ENCODE results near the gene OR4F6.
A peak's percentile ranks its signal among the peaks of the same experiment; 100 is the strongest.
"Not testable (repeated sequence)": the region's sequence is repeated elsewhere in the genome, so short reads cannot be mapped to it uniquely, and the experiment has no call there.

OR4F6 gene

DNA sequence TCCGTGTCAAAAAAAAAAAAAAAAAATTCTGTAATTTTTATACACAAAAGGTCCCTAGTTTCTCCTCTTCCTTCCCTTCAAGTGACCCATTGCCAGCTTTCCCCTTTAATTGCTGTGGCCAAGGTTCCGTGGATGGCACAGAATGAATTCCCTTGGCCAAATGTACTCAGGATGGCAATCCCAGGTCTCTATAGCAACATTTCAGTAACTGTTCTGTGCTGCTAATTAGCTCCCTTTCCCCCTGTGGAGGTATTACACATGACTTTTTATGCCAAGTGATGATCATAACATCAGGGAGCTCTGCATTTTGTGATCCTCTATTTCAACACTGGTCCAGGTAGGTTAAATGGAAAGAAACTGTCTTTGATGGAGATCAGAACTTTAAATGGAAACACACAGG lies at the start of gene OR4F6:
Gene OR4F6, plus strand, starts transcription at position 301 of the 400 bp plus-strand sequence. CDS start 2,211 bp downstream, outside the sequence.
- Histone ChIP-seq H3K27me3 (replicated peaks) (no peaks in the 10 kb centered on the region), H3K27ac (no peak within 1 kb of the TSS), H3K4me3 (ENCODE audit: low read depth, low read length) (no peak within 1 kb of the TSS), H3K36me3 (replicated peaks) (no peaks in the 10 kb centered on the region)
- DNase-seq: no peak
- TF ChIP-seq CTCF (IDR thresholded peaks at IDR 0.05; ENCODE audit: low read depth, low read length, missing control alignments): no peak
- in situ Hi-C loops (cut with HindIII; ENCODE audit: low pct_ligation_motif_present, low sequenced_read_pairs): no loop called here

DNA sequence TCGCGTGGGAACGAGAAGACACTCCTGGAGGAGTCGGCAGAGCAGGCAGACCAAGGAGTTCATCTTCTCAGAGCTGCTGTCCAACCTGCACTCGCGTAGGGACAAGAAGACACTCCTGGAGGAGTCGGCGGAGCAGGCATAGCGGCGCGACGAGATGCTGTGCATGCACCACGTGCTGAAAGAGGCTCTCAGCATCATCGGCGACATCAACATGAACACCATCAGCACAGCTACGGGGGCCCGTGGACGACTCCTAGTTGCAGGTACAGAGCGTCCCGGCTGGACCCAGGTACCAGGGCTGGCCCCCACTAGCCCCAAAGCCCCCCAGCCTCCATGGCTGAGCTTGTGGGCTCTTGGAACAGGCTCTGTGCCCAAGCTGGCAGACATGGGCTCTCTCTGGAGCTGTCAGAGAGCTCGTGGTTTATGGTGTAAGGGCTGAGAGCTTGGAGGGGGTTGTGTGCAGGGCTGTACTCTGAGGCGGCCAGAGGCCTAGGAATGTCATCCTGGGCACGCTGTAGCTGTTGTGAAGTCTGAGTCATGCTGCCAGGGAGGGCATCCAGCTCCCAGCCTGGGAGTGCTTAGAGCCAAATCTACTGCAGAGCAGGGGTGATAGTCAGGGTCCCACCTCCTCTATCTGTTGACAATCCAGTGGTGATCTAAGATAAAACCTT lies 38.5 kb upstream of the OR4F6 start:
- in situ Hi-C loops (cut with HindIII; ENCODE audit: low pct_ligation_motif_present, low sequenced_read_pairs); H3K4me3 ChIP-seq (ENCODE audit: low read depth, low read length): not testable (repeated sequence)

GRCh38 chr15:101765340-101765671 lies 38.0 kb upstream of the OR4F6 start:
- H3K27me3 ChIP-seq (replicated peaks); H3K27ac ChIP-seq; DNase-seq; H3K4me3 ChIP-seq (ENCODE audit: low read depth, low read length); in situ Hi-C loops (cut with HindIII; ENCODE audit: low pct_ligation_motif_present, low sequenced_read_pairs); H3K36me3 ChIP-seq (replicated peaks): not testable (repeated sequence)

More for the DNA sequence above, 38.5 kb upstream of the OR4F6 start:
- not testable (repeated sequence) for H3K27me3 ChIP-seq (replicated peaks); H3K36me3 ChIP-seq (replicated peaks); H3K27ac ChIP-seq; DNase-seq

DNA sequence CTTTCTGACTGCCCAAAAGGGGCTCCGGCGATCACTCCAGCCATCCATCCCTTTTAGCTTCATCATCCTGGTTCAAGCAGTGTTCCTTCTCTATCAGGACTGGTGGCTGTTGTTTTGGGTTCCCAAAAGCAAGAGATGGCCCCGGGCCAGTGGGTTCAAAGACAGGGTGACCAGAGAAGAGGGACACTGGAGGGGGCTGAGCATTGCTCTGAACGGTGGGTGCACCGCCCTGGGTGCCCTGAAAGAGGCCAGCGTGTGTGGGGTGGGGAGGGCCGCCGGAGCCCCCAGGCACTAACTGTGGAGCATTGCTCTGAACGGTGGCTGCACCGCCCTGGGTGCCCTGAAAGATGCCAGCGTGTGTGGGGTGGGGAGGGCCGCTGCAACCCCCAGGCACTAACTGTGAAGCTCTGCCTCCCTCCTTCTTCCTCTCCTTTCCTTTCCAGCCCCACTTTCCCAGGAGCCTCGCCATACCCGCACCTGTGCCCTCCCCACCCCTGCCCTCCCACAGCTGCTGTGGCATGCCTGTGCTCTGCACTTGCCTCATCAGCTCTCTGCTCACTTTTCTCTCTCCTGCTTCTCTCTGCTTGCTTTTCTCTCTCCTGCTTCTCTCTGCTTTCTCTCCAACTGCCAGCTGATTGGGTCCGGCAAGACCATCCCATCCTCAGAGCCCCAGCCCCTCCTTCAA lies 37.4 kb upstream of the OR4F6 start:
- TF ChIP-seq CTCF (IDR thresholded peaks at IDR 0.05; ENCODE audit: low read depth, low read length, missing control alignments): no peak
- no peak overlapping the region for H3K4me3 ChIP-seq (ENCODE audit: low read depth, low read length)
- H3K27ac ChIP-seq: no peak overlapping the region
- no peaks in the 10 kb centered on the region for H3K27me3 ChIP-seq (replicated peaks)
- DNase-seq: no peak
- H3K36me3 ChIP-seq (replicated peaks): no peaks in the 10 kb centered on the region
- in situ Hi-C loops (cut with HindIII; ENCODE audit: low pct_ligation_motif_present, low sequenced_read_pairs): no loop called here

DNA sequence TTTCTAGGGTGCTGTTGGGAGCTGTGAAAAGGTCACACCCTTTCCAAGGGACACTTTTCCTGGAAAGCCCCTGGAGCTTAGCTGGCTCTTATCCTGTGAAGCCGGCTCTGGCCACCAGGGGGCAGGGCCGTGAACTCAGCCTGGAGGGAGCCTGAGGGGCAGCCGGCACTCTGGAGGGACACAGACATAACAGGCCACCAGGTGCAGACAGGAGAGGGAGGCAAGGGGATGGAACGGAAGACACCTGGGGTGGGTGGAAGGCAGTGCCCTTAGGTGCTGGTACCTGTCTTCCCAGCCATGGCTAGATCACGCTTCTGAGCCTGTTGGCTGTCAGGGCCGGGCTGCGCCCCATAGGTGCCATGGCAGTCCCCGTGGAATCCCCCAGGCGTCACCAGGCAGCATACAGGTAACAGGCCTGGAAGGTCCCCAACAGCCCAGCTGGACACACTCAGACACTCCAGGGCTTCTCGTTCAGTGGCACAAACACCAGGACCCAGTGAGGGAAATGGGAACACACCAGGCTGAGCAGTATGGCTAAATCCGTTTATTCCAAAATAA lies 36.1 kb upstream of the OR4F6 start:
- DNase-seq; H3K27ac ChIP-seq; H3K4me3 ChIP-seq (ENCODE audit: low read depth, low read length); H3K27me3 ChIP-seq (replicated peaks); H3K36me3 ChIP-seq (replicated peaks); in situ Hi-C loops (cut with HindIII; ENCODE audit: low pct_ligation_motif_present, low sequenced_read_pairs): not testable (repeated sequence)

DNA sequence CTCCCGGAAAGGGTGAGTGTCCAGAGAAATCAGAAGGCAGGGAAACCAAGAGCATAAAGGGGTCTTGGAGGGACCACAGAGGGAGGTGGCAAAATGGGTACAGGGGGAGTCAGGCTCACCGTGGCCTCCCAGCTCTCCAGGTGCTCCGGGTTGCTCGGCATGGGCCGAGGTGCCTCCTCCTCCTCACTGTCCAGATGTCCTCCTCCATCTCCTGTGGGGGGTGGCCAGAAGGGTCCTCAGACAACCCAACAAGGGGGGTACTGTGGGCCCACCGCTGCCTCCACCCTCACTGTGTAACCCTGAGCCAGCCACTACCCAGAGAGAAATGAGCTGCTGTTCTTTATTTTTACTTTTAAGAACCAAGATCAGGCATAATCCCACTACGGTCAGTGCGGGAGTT lies 30.4 kb upstream of the OR4F6 start:
- no peaks in the 10 kb centered on the region for H3K36me3 ChIP-seq (replicated peaks)
- DNase-seq: no peak
- no peaks in the 10 kb centered on the region for H3K27me3 ChIP-seq (replicated peaks)
- H3K4me3 ChIP-seq (ENCODE audit: low read depth, low read length): no peak overlapping the region
- no peak for TF ChIP-seq CTCF (IDR thresholded peaks at IDR 0.05; ENCODE audit: low read depth, low read length, missing control alignments)
- in situ Hi-C loops (cut with HindIII; ENCODE audit: low pct_ligation_motif_present, low sequenced_read_pairs): no loop called here
- no peak overlapping the region for H3K27ac ChIP-seq

GRCh38 chr15:101773496-101774100 lies 29.7 kb upstream of the OR4F6 start:
- in situ Hi-C loops (cut with HindIII; ENCODE audit: low pct_ligation_motif_present, low sequenced_read_pairs): no loop called here
- DNase-seq: no peak
- H3K27ac ChIP-seq: no peak overlapping the region
- TF ChIP-seq CTCF (IDR thresholded peaks at IDR 0.05; ENCODE audit: low read depth, low read length, missing control alignments): peak; percentile 41
- no peaks in the 10 kb centered on the region for H3K36me3 ChIP-seq (replicated peaks)
- H3K4me3 ChIP-seq (ENCODE audit: low read depth, low read length): no peak overlapping the region
- H3K27me3 ChIP-seq (replicated peaks): no peaks in the 10 kb centered on the region
